ENCODE data around the gene OTX1.

DNA sequence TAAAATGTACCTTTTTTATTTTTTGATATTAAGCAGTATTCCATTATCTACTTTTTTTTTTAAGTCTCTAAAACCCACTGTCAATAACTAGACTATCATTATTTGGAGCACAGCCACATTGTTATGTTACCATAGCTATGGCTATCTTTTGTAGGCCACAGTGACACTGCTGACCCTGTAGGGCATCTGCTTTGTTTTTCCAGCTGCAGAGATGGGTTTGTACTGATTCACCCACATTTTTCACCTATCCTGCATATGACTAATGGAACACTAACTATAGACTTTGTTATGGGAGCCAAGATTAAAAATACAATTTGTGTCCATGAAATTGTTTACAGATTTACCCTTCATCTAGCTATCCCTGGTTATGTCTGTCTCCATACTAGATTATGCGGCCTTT is 21.6 kb upstream of the OTX1 start:
- no peak for TF ChIP-seq POLR2A (IDR thresholded peaks at IDR 0.05; ENCODE audit: extremely low read depth, insufficient read length)
- TF ChIP-seq, protein P1, sequence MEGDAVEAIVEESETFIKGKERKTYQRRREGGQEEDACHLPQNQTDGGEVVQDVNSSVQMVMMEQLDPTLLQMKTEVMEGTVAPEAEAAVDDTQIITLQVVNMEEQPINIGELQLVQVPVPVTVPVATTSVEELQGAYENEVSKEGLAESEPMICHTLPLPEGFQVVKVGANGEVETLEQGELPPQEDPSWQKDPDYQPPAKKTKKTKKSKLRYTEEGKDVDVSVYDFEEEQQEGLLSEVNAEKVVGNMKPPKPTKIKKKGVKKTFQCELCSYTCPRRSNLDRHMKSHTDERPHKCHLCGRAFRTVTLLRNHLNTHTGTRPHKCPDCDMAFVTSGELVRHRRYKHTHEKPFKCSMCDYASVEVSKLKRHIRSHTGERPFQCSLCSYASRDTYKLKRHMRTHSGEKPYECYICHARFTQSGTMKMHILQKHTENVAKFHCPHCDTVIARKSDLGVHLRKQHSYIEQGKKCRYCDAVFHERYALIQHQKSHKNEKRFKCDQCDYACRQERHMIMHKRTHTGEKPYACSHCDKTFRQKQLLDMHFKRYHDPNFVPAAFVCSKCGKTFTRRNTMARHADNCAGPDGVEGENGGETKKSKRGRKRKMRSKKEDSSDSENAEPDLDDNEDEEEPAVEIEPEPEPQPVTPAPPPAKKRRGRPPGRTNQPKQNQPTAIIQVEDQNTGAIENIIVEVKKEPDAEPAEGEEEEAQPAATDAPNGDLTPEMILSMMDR (IDR thresholded peaks at IDR 0.05; ENCODE audit: low read depth, low read length): no peak
